Endothelial cell of umbilical vein (primary cell): ENCODE measurements around the gene DNAJC28. TPM values are rescaled to one million over a fixed set of nuclear protein-coding genes. Genes with fewer than 3 reads are reported as not detected.

Experiments used
- BruUV-seq: library from RNA; stranded (reverse); fragments of 400-500 nt; replicated peaks from 2 replicates; lab custom pipeline; 2021; lab: Mats Ljungman, UMichigan
- CTCF ChIA-PET: fragments of 300-600, 350-600 bp; sonication (Branson Sonifier 250); formaldehyde crosslinking; loops from one replicate; lab custom pipeline; 2021; ENCODE audit warnings: antibody characterized with exemption, inconsistent platforms; lab: Charles Lee
- POLR2A ChIA-PET: fragments of 300-600, 350-600 bp; sonication (Branson Sonifier 250); formaldehyde crosslinking; loops from one replicate; lab custom pipeline; 2021; ENCODE audit warnings: antibody characterized with exemption, inconsistent platforms; lab: Charles Lee
- DNase-seq: peaks from one replicate; pipeline ENCODE4 v3.0.0-alpha.2; 2011; ENCODE audit warnings: low read depth, low spot score
- FAIRE-seq: peaks from 2 replicates; lab custom pipeline; 2011; peaks lifted over from hg19 to GRCh38; lab: Jason Lieb, UNC
- H2AFZ ChIP-seq: 2 replicates; pipeline ENCODE4 v1.6.0; 2012; ENCODE audit warnings: low read depth, low read length, control low read depth, inconsistent platforms
- H3K27ac ChIP-seq: 2 replicates; pipeline ENCODE4 v1.5.1; 2011; ENCODE audit warnings: low read depth, mild to moderate bottlenecking, control low read depth, low read length, moderate library complexity; ENCODE audit not compliant: insufficient read depth
- H3K27me3 ChIP-seq, 2 experiments: 2 replicates each; pipeline versions ENCODE4 v1.6.0 to v1.6.1; 2011; ENCODE audit warnings: low read length in 2 of 2, mixed read lengths in 1 of 2; ENCODE audit not compliant: control insufficient read depth in 2 of 2, insufficient read depth in 2 of 2
- H3K36me3 ChIP-seq, 2 experiments: 2 replicates in 1 of 2; 3 replicates in 1 of 2; pipeline ENCODE4 v1.5.1; 2011; ENCODE audit warnings: low read length in 2 of 2, mild to moderate bottlenecking in 1 of 2, moderate library complexity in 1 of 2; ENCODE audit not compliant: control insufficient read depth in 2 of 2, insufficient read depth in 2 of 2; ENCODE audit errors: extremely low read depth in 1 of 2
- H3K4me1 ChIP-seq: 3 replicates; pipeline ENCODE4 v1.5.1; 2011; ENCODE audit warnings: mild to moderate bottlenecking, low read length; ENCODE audit not compliant: control insufficient read depth, insufficient read depth; ENCODE audit errors: extremely low read depth
- H3K4me2 ChIP-seq: 2 replicates; pipeline ENCODE4 v1.6.1; 2011; ENCODE audit warnings: low read length, control low read depth, mixed read lengths; ENCODE audit not compliant: insufficient read depth
- H3K4me3 ChIP-seq, 3 experiments: fragments of 200-600 bp in 1 of 3; sonication (generic), shearing (Covaris generic) in 1 of 3; replicated peaks in 1 of 3; 2 replicates each; pipeline ENCODE4 v1.5.1; 2011 to 2016; ENCODE audit warnings: control low read depth in 3 of 3, low read length in 3 of 3, mild to moderate bottlenecking in 2 of 3, inconsistent platforms in 1 of 3, low read depth in 1 of 3, moderate library complexity in 1 of 3; ENCODE audit not compliant: insufficient read depth in 1 of 3
- H3K79me2 ChIP-seq: 2 replicates; pipeline ENCODE4 v1.6.0; 2012; ENCODE audit warnings: low read length, inconsistent platforms; ENCODE audit not compliant: control insufficient read depth, insufficient read depth
- H3K9ac ChIP-seq: replicated peaks from 2 replicates; pipeline ENCODE3; 2011; ENCODE audit warnings: low read length, control low read depth; ENCODE audit not compliant: insufficient read depth; ENCODE audit errors: extremely low read depth
- H3K9me1 ChIP-seq: replicated peaks from 3 replicates; pipeline ENCODE4 v1.6.0; 2011; ENCODE audit warnings: mild to moderate bottlenecking, low read length; ENCODE audit not compliant: control insufficient read depth, insufficient read depth; ENCODE audit errors: extremely low read depth
- H3K9me3 ChIP-seq: replicated peaks from 2 replicates; pipeline ENCODE4 v1.5.1; 2012; ENCODE audit warnings: low read length, inconsistent platforms; ENCODE audit not compliant: control insufficient read depth, insufficient read depth
- H4K20me1 ChIP-seq: replicated peaks from 2 replicates; pipeline ENCODE3; 2011; ENCODE audit warnings: mild to moderate bottlenecking, low read length; ENCODE audit not compliant: control insufficient read depth, insufficient read depth; ENCODE audit errors: extremely low read depth
- EZH2 ChIP-seq: IDR thresholded peaks from 2 replicates; pipeline ENCODE4 v1.6.1; 2012; ENCODE audit warnings: borderline replicate concordance, low read depth, mild to moderate bottlenecking, moderate library complexity, low read length, inconsistent platforms; ENCODE audit not compliant: severe bottlenecking
- FOS ChIP-seq: IDR thresholded peaks from 2 replicates; pipeline ENCODE4 v1.6.1; 2011; ENCODE audit warnings: mild to moderate bottlenecking, low read length, moderate library complexity, borderline replicate concordance; ENCODE audit not compliant: insufficient read depth
- GATA2 ChIP-seq: IDR thresholded peaks from 2 replicates; pipeline ENCODE4 v1.7.0; 2011; ENCODE audit warnings: low read depth, mild to moderate bottlenecking, moderate library complexity, mixed read lengths, low read length; ENCODE audit not compliant: insufficient read length, insufficient read depth
- JUN ChIP-seq: IDR thresholded peaks from 2 replicates; pipeline ENCODE4 v1.6.1; 2011; ENCODE audit warnings: borderline replicate concordance, low read depth; ENCODE audit not compliant: insufficient read length, insufficient read depth
- MYC ChIP-seq: IDR thresholded peaks from one replicate; pipeline ENCODE4 v1.6.1; 2011; ENCODE audit warnings: mild to moderate bottlenecking, low read depth, low read length
- POLR2A ChIP-seq: IDR thresholded peaks from 2 replicates; pipeline ENCODE4 v1.6.1; 2012; ENCODE audit warnings: low read depth, mild to moderate bottlenecking, control low read depth, low read length
- POLR2AphosphoS5 ChIP-seq: IDR thresholded peaks from 2 replicates; pipeline ENCODE4 v1.6.1; 2012; ENCODE audit warnings: low read depth, mild to moderate bottlenecking, control low read depth, low read length, moderate library complexity; ENCODE audit not compliant: insufficient read depth
- dilution Hi-C: fragments of 300-500 bp; cut with MboI; formaldehyde crosslinking; loops from one replicate; pipeline ENCODE4 v1.15.0; 2019; ENCODE audit warnings: low sequenced_read_pairs; ENCODE audit not compliant: extremely low pct_ligation_motif_present
- intact Hi-C: fragments of 100-400 bp; cut with micrococcal nuclease; formaldehyde crosslinking; loops from one replicate; pipeline ENCODE4 v1.10.0; 2022
- polyA plus RNA-seq, 4 experiments: library from polyadenylated mRNA; depleted of rRNA in 3 of 4; stranded (reverse) in 3 of 4; unstranded in 1 of 4; fragments of >200 nt; gene quantifications; 2 replicates each; pipeline versions ENCODE4 v1.2.1 to v1.2.3, GENCODE V29; 2011 to 2012; ENCODE audit warnings: missing spikeins in 1 of 4
- total RNA-seq: library from RNA; stranded (reverse); gene quantifications from 2 replicates; pipeline ENCODE4 v1.2.3, GENCODE V29; 2021
- TF ChIP-seq, protein P1 (sequence below), 2 donors: IDR thresholded peaks; 1 replicate in 1 of 2; 2 replicates in 1 of 2; pipeline ENCODE4 v1.5.1; 2011; ENCODE audit warnings: low read length in 2 of 2, mild to moderate bottlenecking in 2 of 2, moderate library complexity in 2 of 2, control low read depth in 1 of 2, inconsistent platforms in 1 of 2, low read depth in 1 of 2; ENCODE audit not compliant: insufficient read depth in 1 of 2; ENCODE audit errors: extremely low read depth in 1 of 2
- TF ChIP-seq, protein P2 (sequence below): IDR thresholded peaks from 2 replicates; pipeline ENCODE4 v1.6.1; 2011; ENCODE audit not compliant: insufficient read depth, insufficient read length

Gene DNAJC28
- total and polyA plus RNA-seq, 2 donors (not counting 3 experiments of a cell fraction or from before 2014, with no cell fraction given) = 0.19 to 0.82 TPM

DNA sequence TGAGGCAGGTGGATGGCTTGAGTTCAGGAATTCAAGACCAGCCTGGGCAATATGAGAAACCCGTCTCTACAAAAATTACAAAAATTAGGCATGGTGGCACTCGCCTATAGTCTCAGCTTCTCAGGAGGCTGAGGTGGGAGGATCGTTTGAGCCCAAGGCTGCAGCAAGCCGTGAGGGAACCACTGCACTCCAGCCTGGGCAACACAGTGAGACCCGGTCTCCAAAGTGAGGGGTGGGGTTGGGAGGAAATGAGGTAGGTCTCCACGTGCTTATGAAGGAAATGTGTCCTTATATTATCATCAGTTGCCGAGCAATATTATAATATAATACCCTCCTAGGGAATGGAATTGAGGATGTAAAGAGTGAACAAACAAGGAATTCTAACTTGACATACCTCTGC lies 14.4 kb downstream of the DNAJC28 start:
- Histone ChIP-seq H3K9me1 (no peaks in the 10 kb centered on the region), H4K20me1 (no peaks in the 10 kb centered on the region), H3K4me2 (no peak overlapping the region), H3K27ac (no peak overlapping the region), H3K4me1 (peaks cover 4% of the 10 kb centered on the region), H3K9me3 (no peaks in the 10 kb centered on the region), H3K9ac (no peak overlapping the region), H3K4me3 (no peak overlapping the region), H3K27me3 (peaks cover 0 to 3% of the 10 kb centered on the region in 2 experiments), H3K36me3 (no peaks in the 10 kb centered on the region), H2AFZ (no peak overlapping the region), H3K79me2 (peaks cover 16% of the 10 kb centered on the region)
- FAIRE-seq (peak; percentile 67), DNase-seq (no peak)
- intact Hi-C loops = no loop called here
- dilution Hi-C loops = no loop called here
- no TSS peak for BruUV-seq
- TF ChIP-seq MYC (no peak), EZH2 (no peak), JUN (no peak), POLR2A (no peak), GATA2 (no peak), FOS (no peak), POLR2AphosphoS5 (no peak)
- TF ChIP-seq, protein P1, sequence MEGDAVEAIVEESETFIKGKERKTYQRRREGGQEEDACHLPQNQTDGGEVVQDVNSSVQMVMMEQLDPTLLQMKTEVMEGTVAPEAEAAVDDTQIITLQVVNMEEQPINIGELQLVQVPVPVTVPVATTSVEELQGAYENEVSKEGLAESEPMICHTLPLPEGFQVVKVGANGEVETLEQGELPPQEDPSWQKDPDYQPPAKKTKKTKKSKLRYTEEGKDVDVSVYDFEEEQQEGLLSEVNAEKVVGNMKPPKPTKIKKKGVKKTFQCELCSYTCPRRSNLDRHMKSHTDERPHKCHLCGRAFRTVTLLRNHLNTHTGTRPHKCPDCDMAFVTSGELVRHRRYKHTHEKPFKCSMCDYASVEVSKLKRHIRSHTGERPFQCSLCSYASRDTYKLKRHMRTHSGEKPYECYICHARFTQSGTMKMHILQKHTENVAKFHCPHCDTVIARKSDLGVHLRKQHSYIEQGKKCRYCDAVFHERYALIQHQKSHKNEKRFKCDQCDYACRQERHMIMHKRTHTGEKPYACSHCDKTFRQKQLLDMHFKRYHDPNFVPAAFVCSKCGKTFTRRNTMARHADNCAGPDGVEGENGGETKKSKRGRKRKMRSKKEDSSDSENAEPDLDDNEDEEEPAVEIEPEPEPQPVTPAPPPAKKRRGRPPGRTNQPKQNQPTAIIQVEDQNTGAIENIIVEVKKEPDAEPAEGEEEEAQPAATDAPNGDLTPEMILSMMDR (IDR thresholded peaks at IDR 0.05; ENCODE audit: extremely low read depth in 1 of 2, insufficient read depth in 1 of 2, low read depth in 1 of 2, low read length in 2 of 2) = no peak
- TF ChIP-seq, protein P2, sequence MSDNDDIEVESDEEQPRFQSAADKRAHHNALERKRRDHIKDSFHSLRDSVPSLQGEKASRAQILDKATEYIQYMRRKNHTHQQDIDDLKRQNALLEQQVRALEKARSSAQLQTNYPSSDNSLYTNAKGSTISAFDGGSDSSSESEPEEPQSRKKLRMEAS = no peak
- ChIA-PET POLR2A (no interaction called here), CTCF (no interaction called here)
